RKO (cell line): Measurements from ENCODE around the gene SLC39A11.
"Not testable (repeated sequence)": the region's sequence is repeated elsewhere in the genome, so short reads cannot be mapped to it uniquely, and the experiment has no call there.

Experiments used
- DNase-seq: peaks from one replicate; pipeline ENCODE4 v3.0.0-alpha.2; 2016; ENCODE audit warnings: low spot score

SLC39A11 gene

GRCh38 chr17:73107191-73107590 lies 14.7 kb upstream of the SLC39A11 start:
- no peak for DNase-seq

GRCh38 chr17:73105431-73105830 lies 12.9 kb upstream of the SLC39A11 start:
- DNase-seq = no peak

GRCh38 chr17:73104450-73104849 lies 12.0 kb upstream of the SLC39A11 start:
- no peak for DNase-seq

GRCh38 chr17:73103641-73104335 lies 11.3 kb upstream of the SLC39A11 start:
- DNase-seq = no peak

- DNase-seq = no peak
Observed at GRCh38 chr17:73101031-73101430, 8.5 kb upstream of the SLC39A11 start.

- no peak for DNase-seq
Observed at GRCh38 chr17:73100363-73100762, 7.9 kb upstream of the SLC39A11 start.

- DNase-seq = no peak
Observed at GRCh38 chr17:73099511-73099910, 7.0 kb upstream of the SLC39A11 start.

GRCh38 chr17:73098919-73099318 lies 6.4 kb upstream of the SLC39A11 start:
- no peak for DNase-seq

- DNase-seq = not testable (repeated sequence)
Observed at GRCh38 chr17:73097973-73098765, 5.7 kb upstream of the SLC39A11 start.

GRCh38 chr17:73096866-73097265 lies 4.4 kb upstream of the SLC39A11 start:
- DNase-seq = no peak

GRCh38 chr17:73096211-73096610 lies 3.7 kb upstream of the SLC39A11 start:
- DNase-seq = no peak

GRCh38 chr17:73093286-73093685 lies 798 bp upstream of the SLC39A11 start:
- no peak for DNase-seq

GRCh38 chr17:73091770-73092522 lies 542 bp downstream of the SLC39A11 start:
- DNase-seq = peak; percentile 58

GRCh38 chr17:73091410-73091769 lies 1.1 kb downstream of the SLC39A11 start:
- peak; percentile 13 for DNase-seq

GRCh38 chr17:73090396-73091202 lies 1.9 kb downstream of the SLC39A11 start:
- no peak for DNase-seq

- DNase-seq = no peak
Observed at GRCh38 chr17:73089322-73090317, 2.9 kb downstream of the SLC39A11 start.

GRCh38 chr17:73088561-73088960 lies 3.9 kb downstream of the SLC39A11 start:
- no peak for DNase-seq

- DNase-seq = no peak
Observed at GRCh38 chr17:73083432-73083831, 9.1 kb downstream of the SLC39A11 start.

- DNase-seq = no peak
Observed at GRCh38 chr17:73074566-73074965, 17.9 kb downstream of the SLC39A11 start.

- DNase-seq = no peak
Observed at GRCh38 chr17:73072219-73072962, 20.1 kb downstream of the SLC39A11 start.
